Natural killer cell treated with Interleukin-12 subunit alpha and Interleukin-12 subunit beta and Interleukin-15 and Interleukin-18, amount 100 ng/mL, for 72 hours (primary cell): ENCODE measurements around the gene PPME1. TPM values are rescaled to one million over a fixed set of nuclear protein-coding genes. Genes with fewer than 3 reads are reported as not detected.

Experiments used
- ATAC-seq, 2 donors: fragments of 150-1000 bp; cut with Tn5 transposase in 1 of 2; sonication (Bioruptor Pico), chemical (Tn5 transposase) in 1 of 2; 2 replicates each; pipeline ENCODE4 v1.10.0; 2021
- DNase-seq: peaks from one replicate; pipeline ENCODE4 v3.0.0; 2022; ENCODE audit warnings: low spot score
- H3K27ac Mint-ChIP-seq, 2 donors: 1 replicate in 1 of 2; 2 replicates in 1 of 2; pipeline ENCODE4 v1.8.0; 2022; ENCODE audit warnings: mixed read lengths in 2 of 2, mild to moderate bottlenecking in 1 of 2, moderate library complexity in 1 of 2
- H3K27me3 Mint-ChIP-seq, 2 donors: 1 replicate in 1 of 2; 2 replicates in 1 of 2; pipeline ENCODE4 v1.8.0; 2022; ENCODE audit warnings: mixed read lengths in 2 of 2
- H3K36me3 Mint-ChIP-seq: one replicate; pipeline ENCODE4 v1.8.0; 2022; ENCODE audit warnings: mixed read lengths
- H3K4me1 Mint-ChIP-seq, 2 donors: 1 replicate in 1 of 2; 2 replicates in 1 of 2; pipeline ENCODE4 v1.8.0; 2022; ENCODE audit warnings: low read depth in 2 of 2, mixed read lengths in 2 of 2, mild to moderate bottlenecking in 1 of 2
- H3K4me3 Mint-ChIP-seq: one replicate; pipeline ENCODE4 v1.8.0; 2022; ENCODE audit warnings: mixed read lengths
- H3K9me3 Mint-ChIP-seq: 2 replicates; pipeline ENCODE4 v1.8.0; 2022; ENCODE audit warnings: mixed read lengths
- total RNA-seq, 2 donors: library from RNA; stranded (reverse); gene quantifications; one replicate each; pipeline ENCODE4 v1.2.3, GENCODE V29; 2022

PPME1 gene
- total RNA-seq, 2 donors from 2014 or later = 50.6 to 51.5 TPM

GRCh38 chr11:74288161-74288560 is 117.1 kb downstream of the PPME1 start:
- ATAC-seq (no peak), DNase-seq (no peak)
- H3K27me3 Mint-ChIP-seq = peaks cover 8 to 28% of the 10 kb centered on the region in 2 donors
- H3K36me3 Mint-ChIP-seq = no peaks in the 10 kb centered on the region
- no peak overlapping the region for H3K27ac Mint-ChIP-seq
- H3K4me3 Mint-ChIP-seq = no peak overlapping the region
- no peaks in the 10 kb centered on the region for H3K9me3 Mint-ChIP-seq
- H3K4me1 Mint-ChIP-seq = no peaks in the 10 kb centered on the region

GRCh38 chr11:74288911-74289310 is 117.8 kb downstream of the PPME1 start:
- H3K9me3 Mint-ChIP-seq = no peaks in the 10 kb centered on the region
- H3K4me1 Mint-ChIP-seq = no peaks in the 10 kb centered on the region
- DNase-seq (no peak), ATAC-seq (no peak)
- no peak overlapping the region for H3K4me3 Mint-ChIP-seq
- no peaks in the 10 kb centered on the region for H3K36me3 Mint-ChIP-seq
- H3K27ac Mint-ChIP-seq = no peak overlapping the region
- peaks cover 10 to 34% of the 10 kb centered on the region in 2 donors for H3K27me3 Mint-ChIP-seq

- H3K4me1 Mint-ChIP-seq = peaks cover 0 to 2% of the 10 kb centered on the region in 2 donors
- no peak for ATAC-seq
- peaks cover 4% of the 10 kb centered on the region for H3K36me3 Mint-ChIP-seq
- H3K9me3 Mint-ChIP-seq = no peaks in the 10 kb centered on the region
- H3K27me3 Mint-ChIP-seq = peaks cover 26 to 43% of the 10 kb centered on the region in 2 donors
- H3K4me3 Mint-ChIP-seq = no peak overlapping the region
- no peak overlapping the region for H3K27ac Mint-ChIP-seq
- no peak for DNase-seq
Measured at GRCh38 chr11:74297484-74297883, 126.4 kb downstream of the PPME1 start.

GRCh38 chr11:74299015-74299414 is 127.9 kb downstream of the PPME1 start:
- Mint-ChIP-seq H3K27ac (no peak overlapping the region), H3K9me3 (no peaks in the 10 kb centered on the region), H3K4me3 (no peak overlapping the region), H3K4me1 (peaks cover 0 to 2% of the 10 kb centered on the region in 2 donors), H3K27me3 (peaks cover 21 to 30% of the 10 kb centered on the region in 2 donors), H3K36me3 (peaks cover 3% of the 10 kb centered on the region)
- ATAC-seq (no peak), DNase-seq (no peak)

Other genes with a start within 250 kb of the PPME1 start
- under 1 TPM in 1 of 2 donors, not detected in 1; 0.47 TPM for gene DNAJB13, start 220.3 kb upstream of the PPME1 start, total RNA-seq
- 100 to 1,000 TPM; 333 to 668 TPM for gene UCP2, start 188.4 kb upstream of the PPME1 start, total RNA-seq
- 1 to 10 TPM; 5.2 to 7.2 TPM for gene UCP3, start 162.2 kb upstream of the PPME1 start, total RNA-seq
- 10 to 100 TPM; 49.1 to 76.7 TPM for gene C2CD3, start 287 bp upstream of the PPME1 start, total RNA-seq
- gene P4HA3, start 140.4 kb downstream of the PPME1 start, total RNA-seq = not detected
- gene PGM2L1, start 227.1 kb downstream of the PPME1 start, total RNA-seq = 1 to 10 TPM; 1.4 to 2.4 TPM